LNCaP clone FGC (cell line): ENCODE results near the gene GAB2.

ENCODE experiments used
- DNase-seq: peaks from one replicate; pipeline ENCODE4 v3.0.0-alpha.2; 2011; ENCODE audit warnings: low read depth
- H3K4me3 ChIP-seq: 2 replicates; pipeline ENCODE4 v1.5.1; 2011; ENCODE audit warnings: mild to moderate bottlenecking, low read depth, low read length, control low read depth
- CTCF ChIP-seq: IDR thresholded peaks from 2 replicates; pipeline ENCODE4 v1.5.1; 2012; ENCODE audit warnings: mild to moderate bottlenecking; ENCODE audit not compliant: control insufficient read depth, insufficient read depth; ENCODE audit errors: extremely low read depth

Gene GAB2

GRCh38 chr11:78428266-78428636, 10.6 kb upstream of the GAB2 start:
- H3K4me3 ChIP-seq: no peak overlapping the region
- TF ChIP-seq CTCF: no peak
- DNase-seq: no peak

GRCh38 chr11:78427615-78428265, 10.1 kb upstream of the GAB2 start:
- no peak overlapping the region for H3K4me3 ChIP-seq
- no peak for DNase-seq
- no peak for TF ChIP-seq CTCF

GRCh38 chr11:78426845-78427244, 9.2 kb upstream of the GAB2 start:
- no peak for DNase-seq
- no peak overlapping the region for H3K4me3 ChIP-seq
- no peak for TF ChIP-seq CTCF

- H3K4me3 ChIP-seq: no peak overlapping the region
- no peak for DNase-seq
- no peak for TF ChIP-seq CTCF
Measured at GRCh38 chr11:78425399-78426070, 7.9 kb upstream of the GAB2 start.

- DNase-seq: no peak
- no peak for TF ChIP-seq CTCF
- no peak overlapping the region for H3K4me3 ChIP-seq
Measured at GRCh38 chr11:78424334-78425270, 7.0 kb upstream of the GAB2 start.

GRCh38 chr11:78423241-78423640, 5.6 kb upstream of the GAB2 start:
- no peak for TF ChIP-seq CTCF
- DNase-seq: no peak
- H3K4me3 ChIP-seq: no peak overlapping the region
